NCI-H2107 treated with DMSO at 0.1 percent for 48 hours (cell line): ENCODE measurements around the gene GRID1.

ENCODE experiments used
- DNase-seq: peaks from one replicate; lab custom pipeline; 2025; ENCODE audit not compliant: unreplicated experiment; lab: John Stamatoyannopoulos, UW

GRID1 gene

DNA sequence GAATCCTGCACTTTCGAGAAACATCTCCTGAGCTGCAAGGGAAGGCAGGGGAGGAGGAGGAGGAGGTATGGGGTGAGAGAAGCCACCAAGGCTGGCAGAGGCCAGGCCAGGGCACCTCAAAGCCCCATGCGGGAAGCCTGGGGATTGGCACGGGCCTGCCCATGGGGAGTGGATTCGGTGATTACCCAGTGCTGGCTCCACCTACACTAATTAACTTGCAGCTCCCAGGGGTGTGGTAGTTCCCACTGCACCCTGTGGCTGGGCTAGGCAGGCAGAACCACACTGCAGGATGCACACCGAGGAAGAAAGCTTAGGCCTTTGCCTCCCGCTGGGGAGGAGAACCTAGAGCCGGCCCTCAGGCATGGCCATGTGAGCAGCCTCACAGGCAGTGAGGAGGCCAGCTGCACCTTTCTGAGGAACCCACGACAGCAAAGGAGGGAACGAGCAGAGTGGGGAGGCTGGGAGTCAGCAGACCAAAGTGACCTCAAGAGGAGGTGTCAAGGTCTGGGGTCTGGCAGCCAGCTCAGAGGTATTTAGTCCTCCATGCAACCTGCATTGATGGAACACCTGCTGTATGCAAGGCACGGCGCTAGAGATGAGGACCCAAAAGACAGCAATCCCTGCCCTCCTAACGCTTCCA is 27.2 kb downstream of the GRID1 start:
- no peak for DNase-seq

- no peak for DNase-seq
Observed at GRCh38 chr10:86337121-86337601, 29.4 kb downstream of the GRID1 start.

DNA sequence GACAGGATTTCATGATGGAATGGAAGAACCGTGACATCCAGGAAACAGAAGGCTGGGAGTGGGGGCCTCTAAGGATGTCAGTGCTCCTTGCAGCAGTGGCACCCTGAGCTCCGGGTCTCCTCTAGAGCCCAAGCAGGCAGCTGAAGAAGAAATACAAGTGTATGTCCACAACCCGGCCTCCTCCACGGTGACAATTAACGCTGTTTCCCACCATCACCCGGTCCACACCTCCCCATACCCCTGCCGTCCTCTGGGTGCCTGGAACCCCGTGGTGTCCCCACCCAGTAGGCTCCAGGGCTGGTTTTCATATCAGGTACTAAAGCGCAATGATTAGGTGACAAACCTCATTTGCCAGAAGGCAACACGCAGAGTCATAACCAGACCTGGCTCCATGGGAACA is 30.3 kb downstream of the GRID1 start:
- DNase-seq = no peak

GRCh38 chr10:86335831-86336230 is 30.8 kb downstream of the GRID1 start:
- DNase-seq = no peak

DNA sequence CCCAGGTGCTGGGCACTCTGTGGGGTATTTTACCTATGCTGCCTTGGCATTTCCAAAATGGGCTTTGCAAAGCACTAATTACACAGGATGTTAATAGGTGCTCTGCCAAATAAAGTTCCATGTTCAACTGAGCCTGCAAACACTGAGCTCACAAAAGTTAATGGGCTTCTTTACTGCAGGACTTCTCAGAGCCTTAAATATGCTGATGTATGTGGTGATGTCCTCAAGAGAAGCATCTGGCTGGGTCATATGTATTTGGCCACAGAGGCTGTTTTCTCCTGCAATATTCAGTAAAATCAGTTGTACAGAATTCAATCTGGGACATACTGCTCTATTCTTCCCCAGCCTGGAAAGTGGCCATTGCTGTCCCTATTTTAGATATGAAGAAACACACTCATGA is 31.3 kb downstream of the GRID1 start:
- DNase-seq = no peak

GRCh38 chr10:86334488-86335085 is 32.0 kb downstream of the GRID1 start:
- peak; percentile 49 for DNase-seq

DNA sequence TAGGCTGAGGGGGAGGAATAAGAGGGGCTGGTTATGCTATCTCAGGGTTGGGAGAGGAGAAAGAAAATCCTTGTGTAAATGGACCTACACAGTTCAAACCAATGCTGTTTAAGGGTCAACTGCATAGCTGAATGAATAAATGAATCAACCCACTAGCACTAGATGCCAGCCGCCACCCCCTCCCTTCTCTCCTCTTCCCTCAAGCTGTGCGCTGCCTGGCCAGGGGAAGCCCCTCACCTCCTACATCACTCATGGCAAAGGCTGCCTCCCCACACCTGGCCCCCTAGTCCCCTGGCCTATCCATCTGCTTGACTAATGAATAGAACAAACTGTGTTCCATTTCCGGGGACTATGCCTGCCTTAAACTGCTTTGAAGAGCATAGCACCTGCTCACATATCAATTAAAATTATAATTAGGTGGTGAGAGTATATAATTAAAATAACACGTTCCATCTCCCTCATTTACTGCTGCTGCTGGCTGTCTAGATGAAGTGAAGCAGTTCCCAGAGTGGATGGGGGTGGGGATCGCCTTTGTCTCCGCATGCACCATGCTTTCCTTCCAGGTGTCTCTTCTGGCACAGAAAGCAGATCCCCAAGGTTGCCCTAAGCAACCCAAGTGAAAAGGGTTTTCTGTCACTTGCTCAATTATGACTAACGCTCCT is 32.6 kb downstream of the GRID1 start:
- peak; percentile 86 for DNase-seq

DNA sequence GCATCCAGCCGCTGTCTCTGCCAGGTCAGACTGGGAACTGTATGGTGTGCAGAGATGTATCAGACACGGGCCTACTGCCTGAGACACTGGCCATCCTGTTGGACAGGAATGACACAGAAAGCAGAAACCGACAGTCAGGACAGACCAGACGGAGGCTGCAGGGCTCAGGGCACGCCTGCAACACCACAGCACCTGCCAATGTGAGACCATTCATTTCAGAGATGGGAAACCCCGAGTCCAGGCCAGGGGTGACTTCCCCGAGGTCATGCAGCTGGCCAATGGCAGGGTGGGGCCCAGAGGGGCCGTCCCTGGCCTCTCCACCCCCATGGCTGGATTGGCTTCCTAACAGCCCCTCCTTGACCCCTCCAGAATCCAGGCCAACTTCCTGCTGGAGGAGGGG is 34.7 kb downstream of the GRID1 start:
- DNase-seq = no peak

DNA sequence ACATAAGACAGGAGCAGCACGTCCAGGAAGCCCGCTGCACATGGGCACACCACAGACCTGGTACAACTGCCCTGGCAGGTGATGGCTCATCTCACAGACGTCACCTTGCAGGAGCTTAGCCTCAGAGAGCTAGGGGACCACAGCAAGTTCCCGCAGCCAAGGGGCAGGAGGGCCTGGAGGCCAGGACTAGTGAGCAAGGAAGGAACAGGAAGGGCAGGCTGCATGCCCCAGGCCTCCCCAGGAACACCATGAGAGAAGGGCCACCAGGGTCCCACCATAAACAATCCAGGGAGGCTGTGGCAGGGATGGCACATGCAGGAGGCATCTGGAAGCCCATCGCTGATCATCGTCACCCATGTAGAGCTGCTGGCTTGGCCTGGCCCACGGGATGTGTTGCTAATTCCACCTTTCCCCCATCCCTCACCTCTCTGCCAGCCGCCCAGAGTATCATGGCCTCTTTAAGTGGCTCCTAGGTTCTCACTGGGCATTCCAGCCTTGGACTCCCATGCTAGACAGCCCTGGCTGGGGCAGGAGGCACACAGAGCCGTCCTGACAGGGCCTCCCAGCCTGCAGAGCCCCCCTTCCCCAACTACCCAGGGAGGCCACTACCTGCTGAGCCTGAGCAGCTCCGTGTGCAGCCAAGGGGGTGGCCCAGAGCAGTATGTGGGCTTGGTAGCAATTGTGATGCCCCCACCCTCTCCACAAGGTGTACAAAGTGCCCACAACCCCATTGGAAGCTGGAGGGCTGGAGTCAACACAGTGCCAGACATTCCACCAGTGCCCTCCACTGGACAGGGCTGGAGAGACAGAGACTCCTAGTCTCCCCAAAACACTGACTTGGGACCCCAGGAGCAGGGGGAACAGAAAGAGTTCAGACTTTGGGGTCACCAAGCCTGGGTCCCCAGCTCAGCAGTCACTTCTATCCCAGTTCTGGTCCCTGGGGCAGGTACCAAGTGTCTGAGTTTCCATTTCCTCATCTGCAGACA is 35.5 kb downstream of the GRID1 start:
- DNase-seq = no peak

- no peak for DNase-seq
Observed at GRCh38 chr10:86329896-86330680, 36.5 kb downstream of the GRID1 start.

DNA sequence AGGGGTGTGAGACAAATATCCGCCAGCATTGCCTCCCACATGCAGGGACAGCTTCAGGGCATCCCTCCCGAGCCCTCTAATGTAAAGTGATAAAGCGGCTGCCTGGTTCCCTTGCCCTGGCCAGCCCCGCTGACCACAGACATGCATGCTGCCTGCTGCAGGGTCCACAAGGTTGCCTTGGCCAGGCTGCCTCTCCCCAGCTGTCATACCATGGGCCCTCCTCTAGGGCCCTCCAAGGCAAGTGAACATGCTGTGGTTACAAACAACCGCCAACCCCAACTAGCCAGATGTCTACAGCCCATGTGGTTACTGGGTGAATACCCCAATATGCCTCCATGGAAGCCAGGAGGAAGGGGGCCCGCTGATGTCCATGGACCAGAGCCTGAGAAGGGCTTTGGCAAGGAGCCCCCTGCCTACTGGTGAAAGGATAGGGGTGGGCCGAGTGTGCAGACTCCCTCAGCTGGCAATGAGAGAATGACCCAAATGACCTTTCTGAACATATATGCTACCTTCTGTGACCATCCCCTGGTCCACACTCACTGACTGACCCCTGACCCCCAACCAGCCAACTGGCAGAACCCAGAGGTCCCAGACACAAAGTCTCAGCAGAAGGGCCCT is 37.4 kb downstream of the GRID1 start:
- no peak for DNase-seq

DNA sequence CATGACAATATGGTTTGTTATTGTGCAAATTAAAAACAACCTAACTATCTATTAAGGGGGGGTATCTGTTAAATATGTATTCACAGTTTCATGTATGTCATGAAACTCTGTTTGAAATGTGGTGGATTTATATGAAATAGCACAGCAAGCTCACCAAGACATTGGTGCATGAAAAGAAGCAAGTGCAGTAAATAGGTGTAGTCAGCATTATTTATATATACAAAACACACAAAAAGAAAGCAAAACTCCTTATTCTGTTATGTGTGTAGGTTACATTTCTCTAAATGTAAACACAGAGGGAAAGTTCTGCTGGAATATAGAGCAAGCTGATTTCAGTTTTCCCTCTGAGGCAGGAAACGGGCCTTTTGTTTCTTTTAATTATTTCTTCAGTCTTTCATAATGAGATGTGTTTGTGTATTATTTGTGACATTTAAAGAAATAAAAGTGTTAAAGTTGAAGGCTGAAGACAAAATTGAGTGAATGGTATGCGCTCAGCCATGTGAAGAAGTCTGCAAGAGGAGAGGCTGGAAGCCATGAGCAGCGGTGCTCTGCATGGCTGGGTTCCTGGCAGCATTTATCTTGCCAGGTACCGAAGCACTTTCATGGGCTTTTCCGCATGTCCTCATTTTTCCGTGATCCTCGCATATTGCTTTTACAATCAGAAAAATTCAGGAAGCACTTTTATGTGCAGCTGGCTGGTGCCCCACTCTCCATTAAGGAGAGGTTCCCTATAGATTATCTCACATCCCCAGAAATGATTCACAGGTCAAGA is 38.5 kb downstream of the GRID1 start:
- no peak for DNase-seq

GRCh38 chr10:86325158-86325557 is 41.4 kb downstream of the GRID1 start:
- no peak for DNase-seq

- DNase-seq = no peak
Observed at GRCh38 chr10:86321568-86321967, 45.0 kb downstream of the GRID1 start.

- DNase-seq = no peak
Observed at GRCh38 chr10:86319676-86320075, 46.9 kb downstream of the GRID1 start.

GRCh38 chr10:86317949-86318725 is 48.5 kb downstream of the GRID1 start:
- no peak for DNase-seq

DNA sequence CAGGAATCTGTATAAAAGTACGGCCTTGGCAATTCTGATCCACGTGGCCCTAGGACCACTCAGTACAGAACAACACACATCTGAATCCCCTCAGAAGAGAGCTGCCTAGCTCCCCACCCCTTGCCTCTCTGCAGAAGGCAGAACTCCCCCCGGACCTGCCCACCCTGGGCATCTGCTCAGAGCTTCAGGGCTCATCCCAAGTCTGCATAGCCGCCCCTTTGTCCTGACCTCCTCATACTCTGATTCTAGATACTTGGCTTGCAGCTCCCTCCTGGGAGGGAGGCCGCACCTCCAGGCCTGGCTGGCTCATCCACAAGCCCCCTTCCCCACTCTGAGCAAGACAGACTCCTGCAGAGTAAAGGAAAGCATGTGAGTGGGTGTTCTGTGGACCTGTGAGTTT is 49.6 kb downstream of the GRID1 start:
- no peak for DNase-seq

- no peak for DNase-seq
Observed at GRCh38 chr10:86316274-86316835, 50.2 kb downstream of the GRID1 start.
